ENCODE results near the gene ATP8B2.
"Not testable (repeated sequence)": the region's sequence is repeated elsewhere in the genome, so short reads cannot be mapped to it uniquely, and the experiment has no call there.

ATP8B2 gene

GRCh38 chr1:154346276-154346917 is 21.1 kb downstream of the ATP8B2 start:
- no peak for DNase-seq

- no peak for DNase-seq
These were observed 22.6 kb downstream of the ATP8B2 start for GRCh38 chr1:154347961-154348360.

GRCh38 chr1:154348429-154349076 is 23.2 kb downstream of the ATP8B2 start:
- peak in 2 of 56 donors; percentile 5 to 13 for DNase-seq

- DNase-seq: no peak
These were observed 23.8 kb downstream of the ATP8B2 start for GRCh38 chr1:154349121-154349520.

DNA sequence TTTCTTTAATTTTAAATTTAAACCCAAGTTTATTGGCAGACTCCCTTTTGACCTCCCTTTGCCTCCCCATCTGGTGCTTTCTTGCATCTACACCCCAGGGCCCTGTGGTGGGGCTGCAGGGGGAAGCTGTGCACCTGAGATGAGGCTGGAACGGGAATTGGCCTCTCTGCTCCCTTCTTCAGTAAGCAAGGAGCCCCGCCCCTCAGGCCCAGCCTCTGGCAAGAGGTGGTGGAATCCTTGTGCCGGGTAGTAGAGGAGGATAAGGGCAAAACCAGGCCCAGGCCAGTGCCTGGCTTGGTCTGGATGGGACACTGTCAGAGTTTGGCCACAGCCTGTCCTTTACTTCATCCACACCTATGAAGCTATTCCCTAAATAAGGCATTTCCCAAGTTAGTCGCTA is 25.1 kb downstream of the ATP8B2 start:
- no peak for DNase-seq

GRCh38 chr1:154351363-154352068 is 26.2 kb downstream of the ATP8B2 start:
- no peak for DNase-seq

DNA sequence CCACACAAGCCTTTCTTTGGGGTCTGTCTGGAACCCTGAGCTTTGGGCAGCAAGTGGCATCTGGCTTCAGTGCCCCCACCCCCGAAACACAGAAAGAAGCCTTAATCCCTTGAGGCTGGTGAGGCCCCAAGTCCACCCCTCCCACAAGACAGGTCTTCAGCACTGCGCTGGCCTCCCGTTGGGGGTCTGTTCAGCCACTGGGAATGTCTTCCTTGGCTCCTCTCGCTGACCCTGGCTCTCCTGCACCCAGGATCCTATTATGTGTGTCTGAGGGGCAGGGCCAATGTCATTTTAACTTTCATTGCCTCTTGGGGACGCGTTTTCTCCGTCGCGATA is 26.9 kb downstream of the ATP8B2 start:
- no peak for DNase-seq

DNA sequence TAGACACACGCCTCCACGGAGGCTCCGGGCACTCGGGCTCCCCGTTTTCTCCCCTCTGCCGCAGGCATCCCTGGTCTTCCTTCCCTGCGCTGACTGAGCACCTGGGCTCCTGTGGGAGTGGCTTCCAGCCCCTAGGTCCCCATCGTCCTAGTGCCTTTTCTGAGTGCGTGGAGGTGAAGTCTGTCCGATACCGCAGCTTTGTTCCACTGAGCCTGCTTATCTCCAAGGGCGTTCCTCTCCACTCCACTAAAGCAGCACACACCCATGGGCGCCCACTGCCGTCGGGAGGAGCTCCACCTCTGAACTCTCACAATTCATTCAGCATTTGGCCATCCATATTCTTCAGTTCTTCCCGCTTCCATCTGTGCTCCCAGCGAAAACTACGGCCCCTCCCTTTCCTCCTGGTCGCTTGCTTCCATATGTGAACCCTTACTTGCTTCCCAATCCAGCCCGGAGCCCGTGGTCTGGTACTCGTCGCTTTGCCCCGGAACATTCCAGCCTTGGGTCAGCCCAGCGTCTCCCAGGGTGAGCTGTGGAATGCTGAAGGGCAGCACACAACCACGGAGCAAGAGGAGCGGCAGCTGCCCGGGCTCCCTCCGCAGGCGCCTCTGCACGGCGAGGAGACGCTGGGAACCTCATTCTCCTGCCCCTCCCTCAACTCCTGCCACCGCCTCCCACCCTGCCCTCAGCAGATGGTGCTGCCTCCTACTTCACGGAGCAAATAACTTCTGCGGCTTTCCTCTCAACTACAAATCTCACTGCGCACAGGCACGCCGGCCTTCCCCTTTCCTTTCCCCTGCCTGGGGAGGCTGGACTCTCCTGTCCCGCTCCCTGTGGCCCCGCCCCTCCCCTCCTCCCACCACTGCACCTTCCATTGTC is 27.5 kb downstream of the ATP8B2 start:
- DNase-seq: peak in 35 of 56 donors; percentile 6 to 68 (median 30)

GRCh38 chr1:154353460-154353904 is 28.2 kb downstream of the ATP8B2 start:
- DNase-seq: peak in 1 of 56 donors; percentile 3

DNA sequence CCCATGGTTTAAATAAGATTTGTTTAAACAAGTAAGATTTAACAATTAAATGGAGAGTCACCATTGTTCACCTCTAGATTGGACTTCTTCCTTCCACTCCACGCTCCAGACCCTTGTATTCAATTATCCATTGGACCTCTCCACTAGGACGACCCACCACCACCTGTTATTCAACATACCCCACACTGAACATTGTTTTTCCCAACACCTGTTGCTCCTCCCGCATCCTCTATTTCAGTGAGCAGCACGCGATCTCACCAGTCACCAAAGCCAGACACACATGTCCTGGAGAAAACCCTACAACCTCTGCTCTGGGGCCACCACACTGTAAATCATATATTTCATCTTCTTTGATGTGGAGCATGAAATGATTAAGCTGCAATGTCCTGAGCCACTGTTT is 28.6 kb downstream of the ATP8B2 start:
- no peak for DNase-seq

- DNase-seq: no peak
These were observed 33.2 kb downstream of the ATP8B2 start for GRCh38 chr1:154358519-154358918.

- DNase-seq: no peak
These were observed 35.0 kb downstream of the ATP8B2 start for GRCh38 chr1:154360288-154360687.

DNA sequence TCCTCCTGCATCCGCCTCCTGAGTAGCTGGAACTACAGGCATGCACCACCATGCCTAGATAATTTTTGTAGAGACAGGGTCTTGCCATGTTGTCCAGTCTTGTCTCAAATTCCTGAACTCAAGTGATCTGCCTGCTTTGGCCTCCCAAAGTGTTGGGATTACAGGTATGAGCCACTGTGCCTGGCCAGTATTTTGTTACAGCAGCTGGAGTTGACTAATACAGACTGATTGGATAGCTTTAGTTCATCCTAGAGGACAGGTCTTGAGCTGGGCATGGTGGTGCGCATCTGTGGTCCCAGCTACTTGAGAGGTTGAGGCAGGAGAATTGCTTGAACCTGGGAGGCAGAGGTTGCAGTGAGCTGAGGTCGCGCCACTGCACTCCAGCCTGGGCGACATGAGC is 35.6 kb downstream of the ATP8B2 start:
- not testable (repeated sequence) for DNase-seq

DNA sequence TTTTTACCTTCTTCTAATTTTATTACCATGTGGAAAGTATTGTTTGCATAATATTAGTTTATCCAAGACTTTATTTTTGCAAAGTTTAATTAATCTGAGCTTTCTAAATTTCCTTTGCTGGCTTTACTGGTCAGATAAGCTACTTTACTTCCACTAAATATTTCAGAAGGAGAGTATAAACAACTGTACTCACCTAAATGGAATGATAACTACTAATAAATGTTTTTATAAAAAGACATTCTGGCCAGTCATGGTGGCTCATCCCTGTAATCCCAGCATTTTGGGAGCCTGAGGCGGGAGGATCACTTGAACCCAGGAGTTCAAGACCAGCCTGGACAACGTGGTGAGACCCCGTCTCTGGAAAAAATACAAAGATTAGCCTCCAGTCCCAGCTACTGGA is 36.0 kb downstream of the ATP8B2 start:
- DNase-seq: no peak

GRCh38 chr1:154371436-154371835 is 46.1 kb downstream of the ATP8B2 start:
- no peak for DNase-seq

- not testable (repeated sequence) for DNase-seq
These were observed 48.5 kb downstream of the ATP8B2 start for GRCh38 chr1:154373777-154374357.

DNA sequence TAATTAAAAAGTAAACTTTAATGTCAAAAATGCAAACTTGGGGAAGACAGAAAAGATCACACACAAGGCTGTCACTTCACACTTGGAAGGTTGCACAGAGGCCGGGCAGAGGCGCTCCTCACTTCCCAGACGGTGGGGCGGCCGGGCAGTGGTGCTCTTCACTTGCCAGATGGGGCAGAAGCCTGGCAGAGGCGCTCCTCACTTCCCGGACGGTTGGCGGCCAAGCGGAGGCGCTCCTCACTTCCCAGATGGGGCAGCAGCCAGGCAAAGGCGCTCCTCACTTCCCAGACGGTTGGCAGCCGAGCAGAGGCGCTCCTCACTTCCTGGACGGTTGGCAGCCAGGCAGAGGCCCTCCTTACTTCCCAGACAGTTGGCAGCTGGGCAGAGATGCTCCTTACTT is 54.0 kb downstream of the ATP8B2 start:
- DNase-seq: no peak

DNA sequence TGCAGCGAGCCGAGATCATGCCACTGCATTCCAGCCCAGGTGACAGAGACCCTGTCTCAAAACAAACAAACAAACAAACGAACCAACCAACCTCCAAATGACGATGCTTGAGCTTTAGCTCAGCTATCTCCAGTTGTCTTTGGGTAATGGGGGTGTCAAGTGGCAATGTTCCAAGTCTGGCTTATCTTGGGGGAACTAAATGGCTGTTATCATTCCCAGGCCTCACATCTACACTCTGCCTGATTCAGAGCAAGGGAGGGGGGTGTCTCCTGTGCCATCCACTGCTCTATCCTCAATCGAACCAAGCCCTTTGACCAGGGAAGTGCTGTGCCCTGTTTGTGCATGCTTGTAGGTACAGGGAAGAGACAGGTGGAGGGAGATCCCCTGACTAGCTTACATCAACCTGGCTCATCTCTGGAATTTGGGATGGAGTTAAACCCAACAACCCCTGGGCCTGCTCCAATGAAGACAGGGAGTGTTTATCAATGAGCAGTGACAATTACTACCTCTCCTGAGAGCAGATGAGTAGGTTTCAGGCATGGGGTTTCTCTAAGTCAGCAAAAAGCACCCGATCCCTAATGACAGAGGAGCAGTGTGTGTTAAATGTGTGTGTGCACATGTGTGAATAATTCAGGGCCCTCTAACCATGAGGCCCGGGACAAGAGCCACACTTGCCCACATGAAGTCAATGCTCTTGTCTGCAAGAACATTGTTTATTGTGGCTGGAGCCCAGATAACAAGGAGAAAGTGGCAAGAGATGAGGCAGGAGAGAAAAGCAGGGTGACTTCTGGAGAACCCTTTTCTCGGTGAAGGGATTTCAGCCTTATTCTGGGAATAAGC is 59.5 kb downstream of the ATP8B2 start:
- no peak for DNase-seq

- no peak for DNase-seq
These were observed 61.5 kb downstream of the ATP8B2 start for GRCh38 chr1:154386643-154387352.

Measured in amygdala (tissue), 56 donors.